AG10803 (cell line): ENCODE data around the gene KRT28.

Experiments
- DNase-seq: peaks from one replicate; pipeline ENCODE4 v3.0.0; 2010; ENCODE audit warnings: low read depth
- H3K4me3 ChIP-seq: 2 replicates; pipeline ENCODE4 v1.5.1; 2011; ENCODE audit warnings: mild to moderate bottlenecking, low read length, control low read depth
- TF ChIP-seq, protein P1 (sequence below): conservative IDR thresholded peaks from 2 replicates; pipeline ENCODE4 v1.5.1; 2011; ENCODE audit warnings: mild to moderate bottlenecking, low read length, control low read depth, inconsistent platforms

The KRT28 gene

DNA sequence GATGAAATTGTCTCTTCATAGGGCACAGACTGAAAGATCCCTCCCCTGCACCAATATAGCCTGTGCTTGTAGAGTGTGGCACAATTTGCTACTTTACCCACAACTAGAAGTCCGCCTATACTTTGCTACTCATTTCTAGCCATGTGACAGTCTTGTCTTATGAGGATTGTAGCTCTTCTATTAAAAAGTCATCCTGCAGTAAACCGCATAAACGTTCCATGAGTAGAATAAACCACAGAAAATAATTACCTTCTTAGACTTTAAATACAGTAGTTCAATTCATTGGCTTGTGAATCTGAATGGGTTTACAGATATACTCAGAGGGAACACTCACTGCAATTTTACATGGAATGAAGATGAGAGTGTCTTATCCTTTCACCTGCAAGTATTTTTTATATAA lies 21.8 kb downstream of the KRT28 start:
- TF ChIP-seq, protein P1, sequence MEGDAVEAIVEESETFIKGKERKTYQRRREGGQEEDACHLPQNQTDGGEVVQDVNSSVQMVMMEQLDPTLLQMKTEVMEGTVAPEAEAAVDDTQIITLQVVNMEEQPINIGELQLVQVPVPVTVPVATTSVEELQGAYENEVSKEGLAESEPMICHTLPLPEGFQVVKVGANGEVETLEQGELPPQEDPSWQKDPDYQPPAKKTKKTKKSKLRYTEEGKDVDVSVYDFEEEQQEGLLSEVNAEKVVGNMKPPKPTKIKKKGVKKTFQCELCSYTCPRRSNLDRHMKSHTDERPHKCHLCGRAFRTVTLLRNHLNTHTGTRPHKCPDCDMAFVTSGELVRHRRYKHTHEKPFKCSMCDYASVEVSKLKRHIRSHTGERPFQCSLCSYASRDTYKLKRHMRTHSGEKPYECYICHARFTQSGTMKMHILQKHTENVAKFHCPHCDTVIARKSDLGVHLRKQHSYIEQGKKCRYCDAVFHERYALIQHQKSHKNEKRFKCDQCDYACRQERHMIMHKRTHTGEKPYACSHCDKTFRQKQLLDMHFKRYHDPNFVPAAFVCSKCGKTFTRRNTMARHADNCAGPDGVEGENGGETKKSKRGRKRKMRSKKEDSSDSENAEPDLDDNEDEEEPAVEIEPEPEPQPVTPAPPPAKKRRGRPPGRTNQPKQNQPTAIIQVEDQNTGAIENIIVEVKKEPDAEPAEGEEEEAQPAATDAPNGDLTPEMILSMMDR = no peak
- no peak overlapping the region for H3K4me3 ChIP-seq
- no peak for DNase-seq

DNA sequence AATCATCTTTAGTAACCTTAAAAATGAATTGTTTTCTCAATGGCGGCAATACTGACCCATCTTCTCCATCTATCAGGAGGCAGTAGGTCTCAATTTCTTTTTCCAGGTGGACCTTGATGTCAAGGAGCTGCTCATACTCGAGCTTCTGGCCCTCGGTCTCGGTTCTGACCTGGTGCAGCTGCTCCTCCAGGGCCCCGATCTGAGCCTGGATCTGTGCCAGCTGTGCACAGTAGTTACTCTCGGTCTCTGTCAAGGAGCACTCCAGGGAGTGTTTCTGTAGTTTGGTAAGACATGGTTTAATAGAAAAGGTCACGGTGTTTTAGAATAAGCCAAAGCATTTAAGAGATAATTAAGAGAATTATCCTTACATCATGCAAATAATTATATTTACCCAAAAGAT lies 22.3 kb downstream of the KRT28 start:
- no peak for DNase-seq
- TF ChIP-seq, protein P1 = no peak
- H3K4me3 ChIP-seq = no peak overlapping the region

DNA sequence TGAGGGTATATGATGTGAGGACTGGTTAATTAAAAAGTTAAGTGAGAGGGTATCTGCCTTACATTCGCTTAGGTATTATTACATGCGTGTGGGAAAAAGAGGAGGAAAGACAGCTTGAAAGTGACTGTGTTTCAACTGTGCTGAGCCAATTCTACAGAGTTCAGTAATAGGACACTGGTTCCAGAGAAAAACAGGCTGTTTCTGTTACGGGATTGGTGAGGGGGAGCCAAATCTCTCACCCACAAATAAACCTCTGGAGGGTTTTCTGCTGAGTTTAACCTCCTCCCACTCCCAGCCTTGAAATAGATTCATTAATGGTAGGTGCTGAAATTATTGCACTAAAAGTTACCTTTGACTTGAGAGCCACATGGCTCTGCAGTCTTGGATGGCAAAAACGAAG lies 23.8 kb downstream of the KRT28 start:
- no peak for DNase-seq
- no peak overlapping the region for H3K4me3 ChIP-seq
- TF ChIP-seq, protein P1 = no peak

DNA sequence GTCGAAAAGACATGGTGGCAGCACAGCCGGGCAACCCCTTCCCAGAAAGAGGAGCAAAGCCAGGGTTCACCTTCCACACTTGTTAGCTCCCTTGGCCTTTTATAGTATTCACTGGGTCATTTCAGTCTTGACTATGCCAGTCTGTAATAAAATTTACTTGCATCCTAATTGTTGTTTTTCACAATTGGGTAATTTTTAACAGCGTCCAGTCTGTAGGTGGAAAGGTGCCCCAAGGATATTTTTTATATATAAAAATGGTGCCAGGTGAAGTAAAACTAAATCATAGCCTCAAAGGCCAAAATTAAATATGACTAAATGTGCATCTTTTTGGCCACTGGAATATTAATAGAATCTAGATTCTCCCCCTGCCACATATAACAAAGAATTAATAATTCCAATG lies 27.7 kb downstream of the KRT28 start, which contains the start of gene KRT26:
Gene KRT26 (minus strand): TSS at position 101 of the 400 bp plus-strand sequence. CDS start 88 bp downstream, at position 13.
- TF ChIP-seq, protein P1 = no peak
- no peak within 1 kb of the TSS for H3K4me3 ChIP-seq
- no peak for DNase-seq

DNA sequence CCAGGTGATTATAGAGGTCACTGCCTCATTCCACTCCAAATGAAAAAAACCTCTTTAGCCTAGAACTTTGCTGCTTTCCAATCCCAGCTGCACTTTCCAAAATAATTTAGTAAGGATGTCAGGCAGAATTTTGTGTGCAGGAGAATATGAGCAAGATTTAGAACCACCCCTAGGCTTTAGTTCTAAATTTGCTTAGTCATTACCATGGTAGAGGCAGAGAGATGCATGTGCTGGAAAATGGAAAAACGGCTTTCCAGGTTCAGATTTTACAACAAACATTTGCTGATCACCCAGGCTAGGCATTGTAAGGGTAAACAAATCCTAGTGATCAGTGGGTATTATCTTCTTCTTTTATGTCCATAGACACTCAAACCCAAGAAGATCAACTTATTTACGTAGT lies 34.1 kb downstream of the KRT28 start:
- H3K4me3 ChIP-seq = no peak overlapping the region
- no peak for DNase-seq
- TF ChIP-seq, protein P1 = no peak

DNA sequence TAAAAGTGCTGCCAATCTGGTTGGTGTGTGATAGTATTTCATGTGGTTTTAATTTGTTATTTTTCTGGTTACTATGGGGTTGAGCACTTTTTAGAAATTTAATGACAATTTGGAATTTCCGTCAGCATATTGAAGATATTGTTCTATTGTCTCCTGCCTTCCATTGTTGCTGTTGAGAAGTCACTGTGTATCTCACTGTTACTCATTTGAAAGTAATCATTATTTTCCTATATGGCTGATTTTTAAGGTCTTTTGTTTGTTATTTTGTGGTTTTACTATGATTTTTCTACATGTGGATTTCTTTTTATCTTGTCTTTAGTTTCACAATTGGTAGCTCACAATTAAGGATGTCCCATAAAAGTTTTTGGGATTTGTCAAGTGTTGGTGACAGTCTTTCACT lies 36.0 kb downstream of the KRT28 start:
- no peak overlapping the region for H3K4me3 ChIP-seq
- TF ChIP-seq, protein P1 = no peak
- DNase-seq = no peak

DNA sequence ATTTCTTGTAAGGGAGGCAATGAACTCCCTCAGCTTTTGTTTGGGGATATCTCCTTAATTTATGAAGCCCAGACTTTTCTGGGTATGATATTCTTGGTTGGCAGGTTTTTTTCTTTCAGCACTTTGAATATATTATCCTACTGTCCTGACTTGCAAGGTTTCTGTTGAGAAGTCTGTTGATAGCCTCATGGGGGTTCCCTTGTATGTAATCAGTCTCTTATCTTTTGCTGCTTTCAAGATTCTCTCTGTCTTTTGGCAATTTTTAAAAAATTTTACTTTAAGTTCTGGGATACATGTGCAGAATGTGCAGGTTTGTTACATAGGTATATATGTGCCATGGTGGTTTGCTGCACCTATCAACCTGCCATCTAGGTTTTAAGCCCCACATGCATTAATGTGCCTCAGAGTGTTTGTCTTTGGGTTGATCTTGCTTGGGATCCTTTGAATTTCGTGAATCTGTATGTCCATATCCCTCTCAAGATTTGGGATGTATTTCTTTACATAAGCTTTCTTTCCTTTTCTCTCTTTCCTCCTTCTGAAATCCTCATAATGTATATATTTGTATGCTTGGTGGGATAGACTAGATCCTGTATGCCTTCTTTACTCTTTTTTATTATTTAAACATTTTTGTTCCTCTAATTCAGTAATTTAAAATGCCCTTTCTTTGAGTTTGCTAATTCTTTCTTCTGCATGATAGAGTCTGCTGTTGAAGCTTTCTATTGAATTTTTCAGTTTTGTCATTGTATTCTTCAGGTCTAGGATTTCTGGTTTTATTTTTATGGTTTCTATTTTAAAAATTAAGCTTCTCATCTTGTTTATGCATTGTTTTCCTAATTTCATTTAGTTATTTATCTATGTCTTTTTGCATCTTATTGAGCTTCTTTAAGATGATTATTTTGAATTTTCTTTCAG lies 39.4 kb downstream of the KRT28 start:
- no peak for DNase-seq
- TF ChIP-seq, protein P1 = no peak
- H3K4me3 ChIP-seq = no peak overlapping the region
